DOHH2 (cell line): ENCODE data around the gene GMPR2.

Experiments
- EZH2phosphoT487 ChIP-seq: fragments of 200-600 bp; sonication (generic); IDR thresholded peaks from 2 replicates; pipeline ENCODE4 v1.6.1; 2017; ENCODE audit warnings: borderline replicate concordance, mild to moderate bottlenecking, antibody characterized with exemption, low read length, moderate library complexity, mixed read lengths
- TF ChIP-seq, protein P1 (sequence below): fragments of 200-600 bp; sonication (generic); IDR thresholded peaks from one replicate; pipeline ENCODE4 v1.5.1; 2014; ENCODE audit warnings: antibody characterized with exemption, mild to moderate bottlenecking, low read depth, low read length; ENCODE audit not compliant: poor library complexity, severe bottlenecking

- TF ChIP-seq, protein P1, sequence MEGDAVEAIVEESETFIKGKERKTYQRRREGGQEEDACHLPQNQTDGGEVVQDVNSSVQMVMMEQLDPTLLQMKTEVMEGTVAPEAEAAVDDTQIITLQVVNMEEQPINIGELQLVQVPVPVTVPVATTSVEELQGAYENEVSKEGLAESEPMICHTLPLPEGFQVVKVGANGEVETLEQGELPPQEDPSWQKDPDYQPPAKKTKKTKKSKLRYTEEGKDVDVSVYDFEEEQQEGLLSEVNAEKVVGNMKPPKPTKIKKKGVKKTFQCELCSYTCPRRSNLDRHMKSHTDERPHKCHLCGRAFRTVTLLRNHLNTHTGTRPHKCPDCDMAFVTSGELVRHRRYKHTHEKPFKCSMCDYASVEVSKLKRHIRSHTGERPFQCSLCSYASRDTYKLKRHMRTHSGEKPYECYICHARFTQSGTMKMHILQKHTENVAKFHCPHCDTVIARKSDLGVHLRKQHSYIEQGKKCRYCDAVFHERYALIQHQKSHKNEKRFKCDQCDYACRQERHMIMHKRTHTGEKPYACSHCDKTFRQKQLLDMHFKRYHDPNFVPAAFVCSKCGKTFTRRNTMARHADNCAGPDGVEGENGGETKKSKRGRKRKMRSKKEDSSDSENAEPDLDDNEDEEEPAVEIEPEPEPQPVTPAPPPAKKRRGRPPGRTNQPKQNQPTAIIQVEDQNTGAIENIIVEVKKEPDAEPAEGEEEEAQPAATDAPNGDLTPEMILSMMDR = no peak
- no peak for TF ChIP-seq EZH2phosphoT487
Observed at GRCh38 chr14:24226473-24226872, 6.3 kb upstream of the GMPR2 start.
